WI38 (cell line): Measurements from ENCODE around the gene STON2.

ENCODE experiments used
- H3K4me3 ChIP-seq: 2 replicates; pipeline ENCODE4 v1.5.1; 2011; ENCODE audit warnings: low read depth, mild to moderate bottlenecking, control low read depth, low read length
- TF ChIP-seq, protein P1 (sequence below): IDR thresholded peaks from 2 replicates; pipeline ENCODE4 v1.5.1; 2012; ENCODE audit warnings: low read depth, mild to moderate bottlenecking, control low read depth, low read length

Gene STON2

DNA sequence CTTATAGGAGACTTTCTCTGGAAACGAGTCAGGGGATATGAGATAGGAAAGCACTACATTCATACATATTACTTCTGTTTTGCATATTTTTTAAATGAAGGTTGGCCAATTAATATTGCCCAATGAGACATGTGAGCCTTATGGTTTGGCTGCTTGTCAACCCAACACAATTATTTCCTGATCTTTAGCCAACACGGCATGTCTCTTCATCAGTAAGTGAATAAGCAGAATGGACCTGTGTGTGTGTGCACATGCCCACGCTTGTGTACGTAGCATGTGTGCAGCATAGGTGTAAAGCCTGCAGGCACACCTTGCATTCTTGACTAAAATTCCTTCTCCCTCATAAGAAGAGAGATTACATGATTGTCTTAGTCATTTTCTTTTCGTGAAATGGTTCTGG is 88.3 kb downstream of the STON2 start:
- H3K4me3 ChIP-seq: no peak overlapping the region
- TF ChIP-seq, protein P1, sequence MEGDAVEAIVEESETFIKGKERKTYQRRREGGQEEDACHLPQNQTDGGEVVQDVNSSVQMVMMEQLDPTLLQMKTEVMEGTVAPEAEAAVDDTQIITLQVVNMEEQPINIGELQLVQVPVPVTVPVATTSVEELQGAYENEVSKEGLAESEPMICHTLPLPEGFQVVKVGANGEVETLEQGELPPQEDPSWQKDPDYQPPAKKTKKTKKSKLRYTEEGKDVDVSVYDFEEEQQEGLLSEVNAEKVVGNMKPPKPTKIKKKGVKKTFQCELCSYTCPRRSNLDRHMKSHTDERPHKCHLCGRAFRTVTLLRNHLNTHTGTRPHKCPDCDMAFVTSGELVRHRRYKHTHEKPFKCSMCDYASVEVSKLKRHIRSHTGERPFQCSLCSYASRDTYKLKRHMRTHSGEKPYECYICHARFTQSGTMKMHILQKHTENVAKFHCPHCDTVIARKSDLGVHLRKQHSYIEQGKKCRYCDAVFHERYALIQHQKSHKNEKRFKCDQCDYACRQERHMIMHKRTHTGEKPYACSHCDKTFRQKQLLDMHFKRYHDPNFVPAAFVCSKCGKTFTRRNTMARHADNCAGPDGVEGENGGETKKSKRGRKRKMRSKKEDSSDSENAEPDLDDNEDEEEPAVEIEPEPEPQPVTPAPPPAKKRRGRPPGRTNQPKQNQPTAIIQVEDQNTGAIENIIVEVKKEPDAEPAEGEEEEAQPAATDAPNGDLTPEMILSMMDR: no peak

DNA sequence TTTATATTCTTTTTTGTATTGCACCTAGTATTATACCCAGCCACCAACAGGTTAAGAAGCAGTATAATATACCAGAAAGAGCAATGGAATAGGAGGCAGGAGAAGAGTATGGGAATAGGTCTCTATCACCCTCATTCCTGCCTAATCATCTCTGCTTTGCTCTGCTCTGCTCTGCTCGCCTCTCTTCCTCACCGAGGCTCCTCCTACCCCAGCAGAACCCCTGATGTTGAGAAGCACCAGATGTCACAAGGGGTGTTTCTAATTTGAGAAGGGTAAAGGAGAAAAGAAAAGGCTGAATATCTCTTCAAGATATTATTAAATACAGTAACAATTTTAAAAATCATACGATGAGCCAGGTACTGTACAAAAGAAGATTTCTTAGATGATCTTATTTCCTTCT is 89.0 kb downstream of the STON2 start:
- no peak overlapping the region for H3K4me3 ChIP-seq
- TF ChIP-seq, protein P1: no peak

DNA sequence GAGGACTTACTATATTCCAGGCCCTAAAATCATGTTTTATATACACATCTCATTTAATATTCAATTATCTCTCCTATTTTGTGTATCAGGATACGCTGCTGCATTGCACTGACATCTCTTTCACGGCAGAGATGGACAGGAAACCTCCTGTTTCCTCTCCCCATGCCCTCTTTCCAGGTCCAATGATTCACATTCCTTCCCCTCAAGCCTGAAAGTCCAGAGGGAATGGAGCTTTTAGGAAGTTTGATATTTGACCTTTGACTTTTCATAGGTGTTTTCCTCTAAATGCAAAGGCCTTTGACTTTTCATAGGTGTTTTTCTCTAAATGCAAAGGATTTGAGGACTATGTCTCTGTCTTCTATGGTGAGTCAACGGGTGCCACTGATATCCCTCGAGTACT is 89.5 kb downstream of the STON2 start:
- no peak overlapping the region for H3K4me3 ChIP-seq
- TF ChIP-seq, protein P1: no peak

DNA sequence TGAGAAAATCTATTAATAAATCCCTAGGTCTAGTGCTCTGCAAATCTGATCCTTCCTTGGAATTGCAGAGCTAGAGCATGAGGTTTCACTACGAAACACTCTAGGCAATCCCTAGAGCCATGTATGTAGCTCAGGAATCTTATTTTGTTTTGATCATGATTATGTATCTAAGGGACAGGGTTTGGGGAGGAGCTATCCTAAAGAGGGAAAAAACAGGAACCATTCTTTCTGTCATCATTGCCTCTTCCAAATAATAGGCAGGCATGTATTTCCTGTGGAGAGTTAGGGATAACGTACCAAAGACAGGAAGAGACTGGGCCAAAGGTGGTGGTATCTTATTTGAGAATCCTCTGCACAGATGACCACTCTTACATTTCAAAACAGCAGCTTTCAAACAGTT is 90.6 kb downstream of the STON2 start:
- H3K4me3 ChIP-seq: no peak overlapping the region
- TF ChIP-seq, protein P1: no peak

DNA sequence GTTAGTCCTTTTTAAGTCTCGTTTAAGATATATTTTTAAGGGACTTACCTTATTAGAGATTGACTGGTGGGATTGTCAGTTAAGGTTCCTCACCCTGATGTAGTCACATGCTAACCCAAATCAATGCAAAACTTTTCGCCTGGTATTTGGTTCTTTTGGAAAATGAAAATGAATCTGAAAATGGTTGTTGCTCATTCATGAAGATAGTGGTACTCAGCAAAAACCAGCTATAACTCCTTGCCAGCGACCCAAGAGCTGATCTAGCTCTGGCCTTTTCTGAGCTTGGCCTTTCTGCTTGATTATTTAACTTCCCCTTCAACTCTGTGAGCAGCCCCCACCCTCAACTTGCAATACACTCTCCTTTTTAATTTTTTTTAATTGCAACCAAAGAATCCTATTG is 94.4 kb downstream of the STON2 start:
- H3K4me3 ChIP-seq: no peak overlapping the region

DNA sequence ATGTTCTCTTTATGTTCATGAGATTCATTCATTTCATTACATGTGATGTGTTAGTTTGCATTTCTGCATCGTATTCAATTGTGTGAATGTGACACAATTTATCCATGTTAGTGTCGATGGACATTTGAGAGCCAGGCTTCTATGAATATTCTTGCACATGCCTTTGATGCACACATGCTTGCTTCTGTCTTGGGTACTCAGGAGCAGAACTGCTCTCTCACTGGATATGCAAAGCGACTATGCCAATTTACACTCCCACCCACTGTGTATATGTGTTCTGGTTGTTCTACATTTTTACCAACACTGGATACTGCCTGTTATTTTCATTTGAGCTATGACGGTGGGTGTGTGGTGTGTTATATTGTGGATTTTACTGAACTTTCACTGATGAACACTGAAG is 95.1 kb downstream of the STON2 start:
- TF ChIP-seq, protein P1: no peak
- H3K4me3 ChIP-seq: no peak overlapping the region

More for the DNA sequence above, 94.4 kb downstream of the STON2 start:
- TF ChIP-seq, protein P1: no peak

DNA sequence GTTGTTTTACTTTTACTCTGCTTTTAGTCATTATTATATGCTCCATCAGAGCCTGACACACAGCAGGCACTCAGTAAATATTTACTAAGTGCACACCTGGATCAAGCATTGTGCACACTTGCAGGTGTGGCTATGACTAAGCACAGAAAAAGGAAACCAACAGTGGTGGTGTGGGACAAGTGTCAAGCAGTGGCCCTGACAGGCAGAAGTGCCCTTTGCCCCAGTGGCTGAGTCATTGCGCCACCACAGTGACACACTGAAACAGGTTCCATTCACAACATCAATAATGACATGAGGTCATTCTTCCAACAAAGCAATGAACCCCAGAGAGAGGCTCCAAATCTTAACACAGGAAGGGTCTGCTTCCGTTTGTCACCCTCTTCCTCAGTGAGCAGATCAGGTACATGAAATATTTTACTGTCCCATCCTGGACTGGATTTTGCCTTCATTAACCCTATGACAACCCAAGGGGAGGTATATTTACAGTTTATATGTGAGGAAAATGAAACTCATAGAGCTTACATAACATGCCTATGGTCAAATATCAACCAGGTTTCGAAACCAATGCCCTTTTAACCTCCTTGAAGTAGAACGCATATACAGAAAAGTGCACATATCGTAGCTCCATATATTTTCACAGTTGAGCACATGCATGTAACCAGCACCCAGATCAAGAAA is 96.7 kb downstream of the STON2 start:
- H3K4me3 ChIP-seq: no peak overlapping the region
- TF ChIP-seq, protein P1: no peak
